GM18873 (cell line): Measurements from ENCODE around the gene ART3.
"Not testable (repeated sequence)": the region's sequence is repeated elsewhere in the genome, so short reads cannot be mapped to it uniquely, and the experiment has no call there.

ENCODE experiments used
- ATAC-seq: cut with Tn5 transposase; IDR thresholded peaks from one replicate; pipeline ENCODE4 v1.9.1; 2021; ENCODE audit warnings: mild to moderate bottlenecking, moderate library complexity, moderate number of reproducible peaks; ENCODE audit not compliant: unreplicated experiment, low FRiP score

The ART3 gene

GRCh38 chr4:76074468-76074867 is at the start of gene ART3:
Gene ART3, plus strand, starts transcription at chr4:76074709. Its CDS starts 1,181 bp downstream, at chr4:76075890.
- no peak for ATAC-seq

GRCh38 chr4:76028350-76028765 is 46.2 kb upstream of the ART3 start:
- ATAC-seq: no peak

GRCh38 chr4:76029300-76029699 is 45.2 kb upstream of the ART3 start:
- ATAC-seq: no peak

- ATAC-seq: no peak
These were observed 39.4 kb upstream of the ART3 start for GRCh38 chr4:76035141-76035540.

- ATAC-seq: no peak
These were observed 38.6 kb upstream of the ART3 start, which contains the start of gene CXCL11 for GRCh38 chr4:76035799-76036380. Gene CXCL11, minus strand, starts transcription at chr4:76036070. Its CDS starts 83 bp downstream, at chr4:76035987.

- ATAC-seq: no peak
These were observed 37.7 kb upstream of the ART3 start for GRCh38 chr4:76036855-76037254.

- not testable (repeated sequence) for ATAC-seq
These were observed 32.1 kb upstream of the ART3 start for GRCh38 chr4:76042241-76042998.

- not testable (repeated sequence) for ATAC-seq
These were observed 31.2 kb upstream of the ART3 start for GRCh38 chr4:76043306-76043705.

GRCh38 chr4:76044686-76045085 is 29.8 kb upstream of the ART3 start:
- ATAC-seq: not testable (repeated sequence)

- not testable (repeated sequence) for ATAC-seq
These were observed 24.6 kb upstream of the ART3 start for GRCh38 chr4:76049860-76050416.

GRCh38 chr4:76050560-76051050 is 23.9 kb upstream of the ART3 start:
- ATAC-seq: not testable (repeated sequence)

- ATAC-seq: no peak
These were observed 20.8 kb upstream of the ART3 start for GRCh38 chr4:76053730-76054129.

- ATAC-seq: peak; percentile 94
These were observed 19.5 kb upstream of the ART3 start for GRCh38 chr4:76055016-76055415.

GRCh38 chr4:76055421-76055820 is 19.1 kb upstream of the ART3 start:
- ATAC-seq: no peak

GRCh38 chr4:76058302-76058701 is 16.2 kb upstream of the ART3 start:
- ATAC-seq: peak; percentile 40

GRCh38 chr4:76058888-76059426 is 15.6 kb upstream of the ART3 start:
- no peak for ATAC-seq

- no peak for ATAC-seq
These were observed 14.8 kb upstream of the ART3 start for GRCh38 chr4:76059750-76060149.

- no peak for ATAC-seq
These were observed 14.0 kb upstream of the ART3 start for GRCh38 chr4:76060506-76060905.

- ATAC-seq: no peak
These were observed 13.1 kb upstream of the ART3 start for GRCh38 chr4:76061421-76061820.

- ATAC-seq: no peak
These were observed 12.5 kb upstream of the ART3 start for GRCh38 chr4:76061982-76062381.

GRCh38 chr4:76066546-76066945 is 8.0 kb upstream of the ART3 start:
- ATAC-seq: no peak
